SK-N-SH treated with all-trans-retinoic acid at 6 μM for 48 hours (cell line): ENCODE results near the gene DIP2C.

ENCODE experiments used
- ATAC-seq: fragments of 200-7000 bp; cut with Tn5 transposase; 3 replicates; pipeline ENCODE4 v1.9.1; 2020; ENCODE audit warnings: mild to moderate bottlenecking, moderate library complexity
- ARNTL ChIP-seq: fragments of 450-650 bp; formaldehyde crosslinking; IDR thresholded peaks from 2 replicates; pipeline ENCODE4 v1.5.0; 2020; ENCODE audit warnings: low read depth, mild to moderate bottlenecking, moderate library complexity, borderline replicate concordance
- CSDC2 ChIP-seq: fragments of 250-450 bp; sonication (Bioruptor Pico); IDR thresholded peaks from 2 replicates; pipeline ENCODE4 v1.5.0; 2020; ENCODE audit warnings: mild to moderate bottlenecking, moderate library complexity
- GLIS3 ChIP-seq: fragments of 250-450 bp; sonication (Bioruptor Pico); IDR thresholded peaks from 2 replicates; pipeline ENCODE4 v1.5.0; 2020; ENCODE audit warnings: mild to moderate bottlenecking, moderate library complexity
- ISL1 ChIP-seq: fragments of 250-450 bp; sonication (Bioruptor Pico); IDR thresholded peaks from 2 replicates; pipeline ENCODE4 v2.1.2; 2022; ENCODE audit warnings: mild to moderate bottlenecking, moderate library complexity
- OSR1 ChIP-seq: fragments of 250-450 bp; sonication (Bioruptor Pico); IDR thresholded peaks from 2 replicates; pipeline ENCODE4 v1.8.0; 2022; ENCODE audit warnings: moderate library complexity, mild to moderate bottlenecking, inconsistent platforms
- PPARA ChIP-seq: fragments of 250-450 bp; sonication (Bioruptor Pico); IDR thresholded peaks from 2 replicates; pipeline ENCODE4 v1.5.0; 2020; ENCODE audit warnings: mild to moderate bottlenecking, borderline replicate concordance
- RARB ChIP-seq: fragments of 250-450 bp; sonication (Bioruptor Pico); IDR thresholded peaks from 2 replicates; pipeline ENCODE4 v1.8.0; 2021; ENCODE audit warnings: mild to moderate bottlenecking, moderate library complexity
- SNAI2 ChIP-seq: fragments of 250-450 bp; sonication (Bioruptor Pico); IDR thresholded peaks from 2 replicates; pipeline ENCODE4 v1.5.0; 2020; ENCODE audit warnings: mild to moderate bottlenecking, moderate library complexity
- TCF4 ChIP-seq: fragments of 250-450 bp; sonication (Bioruptor Pico); IDR thresholded peaks from 2 replicates; pipeline ENCODE4 v1.8.0; 2021; ENCODE audit warnings: mild to moderate bottlenecking, moderate library complexity, borderline replicate concordance
- TOX ChIP-seq: fragments of 250-450 bp; sonication (Bioruptor Pico); IDR thresholded peaks from 2 replicates; pipeline ENCODE4 v1.8.0; 2021; ENCODE audit warnings: mild to moderate bottlenecking, moderate library complexity, borderline replicate concordance
- ZC3H10 ChIP-seq: fragments of 250-450 bp; sonication (Bioruptor Pico); IDR thresholded peaks from 2 replicates; pipeline ENCODE4 v1.5.1; 2021; ENCODE audit warnings: mild to moderate bottlenecking, moderate library complexity
- ZFP3 ChIP-seq: fragments of 250-450 bp; sonication (Bioruptor Pico); IDR thresholded peaks from 2 replicates; pipeline ENCODE4 v1.5.0; 2020; ENCODE audit warnings: mild to moderate bottlenecking, moderate library complexity
- ZFP30 ChIP-seq: fragments of 450-650 bp; formaldehyde crosslinking; IDR thresholded peaks from 2 replicates; pipeline ENCODE4 v1.5.0; 2022; ENCODE audit warnings: mild to moderate bottlenecking, moderate library complexity
- ZNF565 ChIP-seq: fragments of 450-650 bp; formaldehyde crosslinking; conservative IDR thresholded peaks from 2 replicates; pipeline ENCODE4 v1.5.0; 2020; ENCODE audit warnings: low read depth, mild to moderate bottlenecking, moderate library complexity
- ZNF70 ChIP-seq: fragments of 450-650 bp; formaldehyde crosslinking; IDR thresholded peaks from 2 replicates; pipeline ENCODE4 v1.5.0; 2020; ENCODE audit warnings: mild to moderate bottlenecking, moderate library complexity
- ZNF8 ChIP-seq: fragments of 450-650 bp; formaldehyde crosslinking; IDR thresholded peaks from 2 replicates; pipeline ENCODE4 v1.5.0; 2020; ENCODE audit warnings: mild to moderate bottlenecking, moderate library complexity
- TF ChIP-seq, protein P1 (sequence below): fragments of 250-450 bp; sonication (Bioruptor Pico); IDR thresholded peaks from 2 replicates; pipeline ENCODE4 v1.5.0; 2020; ENCODE audit warnings: mild to moderate bottlenecking, moderate library complexity
- TF ChIP-seq, protein P2 (sequence below): fragments of 250-450 bp; sonication (Bioruptor Pico); IDR thresholded peaks from 2 replicates; pipeline ENCODE4 v1.8.0; 2021; ENCODE audit warnings: low read depth, mild to moderate bottlenecking, moderate library complexity, borderline replicate concordance
- TF ChIP-seq, protein P3 (sequence below): fragments of 250-450 bp; sonication (Bioruptor Pico); IDR thresholded peaks from 2 replicates; pipeline ENCODE4 v1.8.0; 2020; ENCODE audit warnings: mild to moderate bottlenecking, moderate library complexity, borderline replicate concordance
- TF ChIP-seq, protein P4 (sequence below): fragments of 250-450 bp; sonication (Bioruptor Pico); IDR thresholded peaks from 2 replicates; pipeline ENCODE4 v1.5.1; 2020; ENCODE audit warnings: low read depth, mild to moderate bottlenecking, moderate library complexity
- TF ChIP-seq, protein P5 (sequence below): fragments of 250-450 bp; sonication (Bioruptor Pico); IDR thresholded peaks from 2 replicates; pipeline ENCODE4 v1.5.1; 2021; ENCODE audit warnings: mild to moderate bottlenecking, moderate library complexity

The DIP2C gene

DNA sequence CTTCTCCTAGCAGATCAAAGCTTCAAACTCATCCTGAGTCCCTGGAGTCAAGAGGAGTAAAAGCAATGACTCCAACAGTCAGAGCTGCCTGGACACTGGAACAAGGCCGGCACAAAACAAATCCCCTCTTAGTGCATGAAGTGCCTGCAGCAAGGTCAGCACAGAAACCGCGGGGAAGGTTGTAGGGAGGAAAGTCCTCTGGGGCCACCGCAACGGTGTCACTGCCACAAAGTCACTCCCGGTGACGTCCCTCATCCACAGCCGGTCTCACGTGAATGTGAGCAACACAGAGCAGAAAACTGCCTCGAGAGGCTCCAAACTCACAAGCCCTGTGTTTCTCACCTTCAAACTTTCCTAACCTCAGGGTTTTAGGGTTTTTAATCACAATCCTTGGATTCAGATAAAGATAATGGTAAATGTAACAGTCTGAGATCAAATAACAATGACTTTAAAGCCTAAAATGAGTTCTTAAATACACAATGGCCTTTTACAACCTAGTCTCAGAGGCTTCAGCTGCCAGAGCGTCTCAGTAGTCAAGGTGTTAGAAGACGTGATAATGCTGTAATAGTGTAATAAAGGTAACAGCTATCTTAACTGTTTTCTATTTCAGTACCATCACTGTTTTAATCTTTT, 279.9 kb downstream of the DIP2C start:
- TF ChIP-seq SNAI2 (CRISPR knock-in tag): no peak
- ATAC-seq: no peak

DNA sequence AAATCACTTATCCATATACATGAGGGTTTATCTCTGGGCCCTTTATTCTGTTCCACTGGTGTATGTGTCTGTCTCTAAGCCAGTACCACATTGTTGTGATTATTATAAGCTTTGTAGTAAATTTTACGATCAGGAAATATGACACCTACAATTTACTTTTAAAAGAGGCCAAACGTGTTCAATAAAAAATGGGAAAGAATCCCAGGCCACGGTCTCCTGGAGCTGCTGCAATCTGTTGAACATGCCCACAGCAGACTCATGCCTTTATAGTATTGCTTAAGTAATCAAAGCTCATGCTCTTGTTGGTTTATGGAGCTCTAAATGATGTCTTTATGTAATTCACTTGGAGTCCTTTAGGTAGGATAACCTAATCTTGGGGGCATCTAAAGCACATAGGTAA, 281.2 kb downstream of the DIP2C start:
- ATAC-seq: no peak
- TF ChIP-seq ZFP3 (CRISPR knock-in tag): no peak
- TF ChIP-seq, protein P1, sequence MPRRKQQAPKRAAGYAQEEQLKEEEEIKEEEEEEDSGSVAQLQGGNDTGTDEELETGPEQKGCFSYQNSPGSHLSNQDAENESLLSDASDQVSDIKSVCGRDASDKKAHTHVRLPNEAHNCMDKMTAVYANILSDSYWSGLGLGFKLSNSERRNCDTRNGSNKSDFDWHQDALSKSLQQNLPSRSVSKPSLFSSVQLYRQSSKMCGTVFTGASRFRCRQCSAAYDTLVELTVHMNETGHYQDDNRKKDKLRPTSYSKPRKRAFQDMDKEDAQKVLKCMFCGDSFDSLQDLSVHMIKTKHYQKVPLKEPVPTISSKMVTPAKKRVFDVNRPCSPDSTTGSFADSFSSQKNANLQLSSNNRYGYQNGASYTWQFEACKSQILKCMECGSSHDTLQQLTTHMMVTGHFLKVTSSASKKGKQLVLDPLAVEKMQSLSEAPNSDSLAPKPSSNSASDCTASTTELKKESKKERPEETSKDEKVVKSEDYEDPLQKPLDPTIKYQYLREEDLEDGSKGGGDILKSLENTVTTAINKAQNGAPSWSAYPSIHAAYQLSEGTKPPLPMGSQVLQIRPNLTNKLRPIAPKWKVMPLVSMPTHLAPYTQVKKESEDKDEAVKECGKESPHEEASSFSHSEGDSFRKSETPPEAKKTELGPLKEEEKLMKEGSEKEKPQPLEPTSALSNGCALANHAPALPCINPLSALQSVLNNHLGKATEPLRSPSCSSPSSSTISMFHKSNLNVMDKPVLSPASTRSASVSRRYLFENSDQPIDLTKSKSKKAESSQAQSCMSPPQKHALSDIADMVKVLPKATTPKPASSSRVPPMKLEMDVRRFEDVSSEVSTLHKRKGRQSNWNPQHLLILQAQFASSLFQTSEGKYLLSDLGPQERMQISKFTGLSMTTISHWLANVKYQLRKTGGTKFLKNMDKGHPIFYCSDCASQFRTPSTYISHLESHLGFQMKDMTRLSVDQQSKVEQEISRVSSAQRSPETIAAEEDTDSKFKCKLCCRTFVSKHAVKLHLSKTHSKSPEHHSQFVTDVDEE (CRISPR knock-in tag): no peak

DNA sequence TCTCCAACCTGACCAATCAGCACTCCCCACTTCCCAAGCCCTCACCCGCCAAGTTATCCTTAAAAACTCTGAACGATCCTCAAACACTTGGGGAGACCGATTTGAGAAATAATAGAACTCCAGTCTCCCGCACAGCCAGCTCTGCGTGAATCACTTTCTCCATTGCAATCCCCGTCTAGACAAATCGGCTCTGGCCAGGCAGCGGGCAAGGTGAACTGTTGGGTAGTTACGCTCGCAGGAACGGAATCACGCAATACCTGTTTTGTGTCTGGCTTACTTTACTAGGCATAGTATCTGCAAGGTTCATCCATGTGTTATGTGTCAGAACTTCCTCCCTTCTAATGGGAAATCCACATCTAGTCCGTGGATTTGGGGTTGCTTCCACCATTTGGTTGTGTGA, 282.5 kb downstream of the DIP2C start:
- TF ChIP-seq ZFP30 (CRISPR knock-in tag): no peak
- TF ChIP-seq ZC3H10 (CRISPR knock-in tag): no peak
- TF ChIP-seq PPARA (CRISPR knock-in tag): no peak
- no peak for TF ChIP-seq SNAI2 (CRISPR knock-in tag)
- TF ChIP-seq CSDC2: no peak
- no peak for TF ChIP-seq ZNF565
- TF ChIP-seq, protein P2, sequence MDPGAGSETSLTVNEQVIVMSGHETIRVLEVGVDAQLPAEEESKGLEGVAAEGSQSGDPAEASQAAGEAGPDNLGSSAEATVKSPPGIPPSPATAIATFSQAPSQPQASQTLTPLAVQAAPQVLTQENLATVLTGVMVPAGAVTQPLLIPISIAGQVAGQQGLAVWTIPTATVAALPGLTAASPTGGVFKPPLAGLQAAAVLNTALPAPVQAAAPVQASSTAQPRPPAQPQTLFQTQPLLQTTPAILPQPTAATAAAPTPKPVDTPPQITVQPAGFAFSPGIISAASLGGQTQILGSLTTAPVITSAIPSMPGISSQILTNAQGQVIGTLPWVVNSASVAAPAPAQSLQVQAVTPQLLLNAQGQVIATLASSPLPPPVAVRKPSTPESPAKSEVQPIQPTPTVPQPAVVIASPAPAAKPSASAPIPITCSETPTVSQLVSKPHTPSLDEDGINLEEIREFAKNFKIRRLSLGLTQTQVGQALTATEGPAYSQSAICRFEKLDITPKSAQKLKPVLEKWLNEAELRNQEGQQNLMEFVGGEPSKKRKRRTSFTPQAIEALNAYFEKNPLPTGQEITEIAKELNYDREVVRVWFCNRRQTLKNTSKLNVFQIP (CRISPR knock-in tag): no peak
- no peak for TF ChIP-seq RARB (CRISPR knock-in tag)
- TF ChIP-seq ARNTL (CRISPR knock-in tag): no peak
- no peak for TF ChIP-seq GLIS3 (CRISPR knock-in tag)
- TF ChIP-seq, protein P3, sequence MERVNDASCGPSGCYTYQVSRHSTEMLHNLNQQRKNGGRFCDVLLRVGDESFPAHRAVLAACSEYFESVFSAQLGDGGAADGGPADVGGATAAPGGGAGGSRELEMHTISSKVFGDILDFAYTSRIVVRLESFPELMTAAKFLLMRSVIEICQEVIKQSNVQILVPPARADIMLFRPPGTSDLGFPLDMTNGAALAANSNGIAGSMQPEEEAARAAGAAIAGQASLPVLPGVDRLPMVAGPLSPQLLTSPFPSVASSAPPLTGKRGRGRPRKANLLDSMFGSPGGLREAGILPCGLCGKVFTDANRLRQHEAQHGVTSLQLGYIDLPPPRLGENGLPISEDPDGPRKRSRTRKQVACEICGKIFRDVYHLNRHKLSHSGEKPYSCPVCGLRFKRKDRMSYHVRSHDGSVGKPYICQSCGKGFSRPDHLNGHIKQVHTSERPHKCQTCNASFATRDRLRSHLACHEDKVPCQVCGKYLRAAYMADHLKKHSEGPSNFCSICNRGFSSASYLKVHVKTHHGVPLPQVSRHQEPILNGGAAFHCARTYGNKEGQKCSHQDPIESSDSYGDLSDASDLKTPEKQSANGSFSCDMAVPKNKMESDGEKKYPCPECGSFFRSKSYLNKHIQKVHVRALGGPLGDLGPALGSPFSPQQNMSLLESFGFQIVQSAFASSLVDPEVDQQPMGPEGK: no peak
- TF ChIP-seq, protein P1 (CRISPR knock-in tag): no peak
- no peak for TF ChIP-seq OSR1 (CRISPR knock-in tag)
- no peak for TF ChIP-seq ZNF8 (CRISPR knock-in tag)
- no peak for TF ChIP-seq ZFP3 (CRISPR knock-in tag)
- no peak for TF ChIP-seq ZNF70
- TF ChIP-seq TCF4 (CRISPR knock-in tag): no peak
- TF ChIP-seq, protein P4, sequence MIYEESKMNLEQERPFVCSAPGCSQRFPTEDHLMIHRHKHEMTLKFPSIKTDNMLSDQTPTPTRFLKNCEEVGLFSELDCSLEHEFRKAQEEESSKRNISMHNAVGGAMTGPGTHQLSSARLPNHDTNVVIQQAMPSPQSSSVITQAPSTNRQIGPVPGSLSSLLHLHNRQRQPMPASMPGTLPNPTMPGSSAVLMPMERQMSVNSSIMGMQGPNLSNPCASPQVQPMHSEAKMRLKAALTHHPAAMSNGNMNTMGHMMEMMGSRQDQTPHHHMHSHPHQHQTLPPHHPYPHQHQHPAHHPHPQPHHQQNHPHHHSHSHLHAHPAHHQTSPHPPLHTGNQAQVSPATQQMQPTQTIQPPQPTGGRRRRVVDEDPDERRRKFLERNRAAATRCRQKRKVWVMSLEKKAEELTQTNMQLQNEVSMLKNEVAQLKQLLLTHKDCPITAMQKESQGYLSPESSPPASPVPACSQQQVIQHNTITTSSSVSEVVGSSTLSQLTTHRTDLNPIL: no peak
- no peak for ATAC-seq

DNA sequence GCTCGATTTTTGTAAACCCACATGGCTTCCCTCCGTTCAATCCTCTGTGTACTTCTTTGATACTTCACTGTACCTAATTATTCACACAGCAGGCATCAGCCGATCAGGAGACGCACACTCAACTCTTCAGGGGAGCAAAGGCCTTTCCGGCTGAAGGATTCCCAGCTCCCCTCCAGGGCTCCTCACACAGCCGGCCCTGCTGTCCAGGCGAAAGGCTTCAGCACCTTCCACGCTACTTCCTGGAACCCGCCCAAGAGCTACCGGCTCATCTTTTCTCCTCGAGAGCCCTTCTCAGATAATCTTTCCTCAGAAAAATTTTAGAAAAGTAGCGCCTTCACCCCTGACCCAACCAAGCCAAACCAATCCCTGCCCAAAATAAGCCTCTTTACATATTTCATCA, 283.8 kb downstream of the DIP2C start:
- TF ChIP-seq ISL1 (CRISPR knock-in tag) (no peak), TOX (CRISPR knock-in tag) (no peak), PPARA (CRISPR knock-in tag) (no peak), CSDC2 (no peak), ZFP3 (CRISPR knock-in tag) (no peak), ZNF70 (no peak)
- TF ChIP-seq, protein P5, sequence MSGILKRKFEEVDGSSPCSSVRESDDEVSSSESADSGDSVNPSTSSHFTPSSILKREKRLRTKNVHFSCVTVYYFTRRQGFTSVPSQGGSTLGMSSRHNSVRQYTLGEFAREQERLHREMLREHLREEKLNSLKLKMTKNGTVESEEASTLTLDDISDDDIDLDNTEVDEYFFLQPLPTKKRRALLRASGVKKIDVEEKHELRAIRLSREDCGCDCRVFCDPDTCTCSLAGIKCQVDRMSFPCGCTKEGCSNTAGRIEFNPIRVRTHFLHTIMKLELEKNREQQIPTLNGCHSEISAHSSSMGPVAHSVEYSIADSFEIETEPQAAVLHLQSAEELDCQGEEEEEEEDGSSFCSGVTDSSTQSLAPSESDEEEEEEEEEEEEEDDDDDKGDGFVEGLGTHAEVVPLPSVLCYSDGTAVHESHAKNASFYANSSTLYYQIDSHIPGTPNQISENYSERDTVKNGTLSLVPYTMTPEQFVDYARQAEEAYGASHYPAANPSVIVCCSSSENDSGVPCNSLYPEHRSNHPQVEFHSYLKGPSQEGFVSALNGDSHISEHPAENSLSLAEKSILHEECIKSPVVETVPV (CRISPR knock-in tag): no peak
- TF ChIP-seq, protein P2 (CRISPR knock-in tag): no peak
- ATAC-seq: no peak
